ES-I3 (cell line): ENCODE measurements around the gene KDR.

Source experiments
- H3K36me3 ChIP-seq: 2 replicates; pipeline ENCODE4 v1.6.1; 2013; ENCODE audit warnings: mild to moderate bottlenecking, low read length, control low read depth, moderate library complexity; ENCODE audit not compliant: insufficient read depth
- H3K4me1 ChIP-seq: 2 replicates; pipeline ENCODE4 v1.6.1; 2013; ENCODE audit warnings: mild to moderate bottlenecking, control low read depth, low read length; ENCODE audit not compliant: insufficient read depth
- H3K9ac ChIP-seq: 2 replicates; pipeline ENCODE4 v1.6.1; 2013; ENCODE audit warnings: low read depth, mild to moderate bottlenecking, low read length, moderate library complexity
- H3K9me3 ChIP-seq: 2 replicates; pipeline ENCODE4 v1.6.1; 2013; ENCODE audit warnings: mild to moderate bottlenecking, low read length, moderate library complexity; ENCODE audit not compliant: control insufficient read depth, insufficient read depth

Gene KDR

DNA sequence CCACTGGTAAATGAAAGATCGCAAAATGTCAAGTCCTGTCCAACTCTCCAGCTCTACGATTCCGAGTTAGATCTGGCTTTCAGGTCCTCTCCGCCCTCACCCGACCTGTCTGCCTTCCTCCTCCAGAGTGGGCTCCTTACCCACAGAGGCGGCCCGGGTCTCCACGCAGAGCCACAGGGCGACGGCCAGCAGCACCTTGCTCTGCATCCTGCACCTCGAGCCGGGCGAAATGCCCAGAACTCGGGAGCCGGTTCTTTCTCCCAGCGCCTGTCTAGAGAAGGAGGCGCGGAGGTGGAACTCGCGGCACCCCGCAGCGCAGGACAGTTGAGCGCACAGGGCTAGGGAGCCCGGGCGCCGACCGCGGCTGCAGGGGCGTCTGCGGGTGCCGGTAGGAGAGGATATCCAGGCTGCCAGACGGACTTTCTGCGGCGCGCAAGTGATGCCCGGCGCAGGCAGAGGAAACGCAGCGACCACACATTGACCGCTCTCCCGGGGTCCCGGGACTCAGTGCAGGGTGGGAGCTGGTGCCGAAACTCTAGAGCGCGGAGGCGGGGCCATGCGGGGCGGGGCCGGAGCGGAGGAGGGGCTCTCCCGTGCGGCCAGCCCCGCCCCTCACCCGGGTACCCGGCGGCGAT is at the start of gene KDR:
TSS of gene KDR (minus strand) at position 509 of the 635 bp plus-strand sequence. CDS start at position 207, 302 bp downstream.
- H3K9me3 ChIP-seq: no peaks in the 10 kb centered on the region
- no peaks in the 10 kb centered on the region; the same call in 1 of the 2 replicates for H3K4me1 ChIP-seq
- H3K36me3 ChIP-seq: 0 out of 2 replicates have a peak, but pooled peaks cover 2% of the 10 kb centered on the region
- peak within 1 kb of the TSS; percentile 81 for H3K9ac ChIP-seq

DNA sequence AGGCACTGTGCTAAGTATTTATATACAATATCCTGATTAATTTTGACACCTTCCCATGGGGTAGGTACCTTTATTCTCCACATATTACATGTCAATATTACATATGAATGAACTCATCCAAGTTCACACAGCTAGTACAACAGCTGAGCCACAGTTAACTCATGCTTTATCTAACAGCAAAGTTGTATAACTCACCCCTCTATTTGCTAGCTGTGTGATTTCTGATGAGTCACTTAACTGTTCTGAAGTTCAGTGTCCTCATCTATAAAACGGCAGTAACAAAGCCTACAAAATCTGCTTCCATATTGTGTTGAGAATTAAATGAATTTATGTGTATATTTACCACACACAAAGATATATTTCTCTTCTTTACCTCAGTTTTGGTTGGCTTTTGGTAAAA is 48.2 kb upstream of the KDR start:
- Histone ChIP-seq H3K4me1 (peaks cover 27% of the 10 kb centered on the region), H3K9ac (no peak overlapping the region), H3K36me3 (no peaks in the 10 kb centered on the region)

GRCh38 chr4:55172694-55173287 is 47.4 kb upstream of the KDR start:
- no peaks in the 10 kb centered on the region for H3K36me3 ChIP-seq
- no peak overlapping the region for H3K9ac ChIP-seq
- peaks cover 27% of the 10 kb centered on the region for H3K4me1 ChIP-seq
- 0 out of 2 replicates have a peak, but pooled peaks cover 2% of the 10 kb centered on the region for H3K9me3 ChIP-seq

More for the DNA sequence above, 48.2 kb upstream of the KDR start:
- H3K9me3 ChIP-seq: 0 out of 2 replicates have a peak, but pooled peaks cover 3% of the 10 kb centered on the region

GRCh38 chr4:55170462-55170861 is 45.1 kb upstream of the KDR start:
- H3K36me3 ChIP-seq: no peaks in the 10 kb centered on the region
- H3K9me3 ChIP-seq: no peaks in the 10 kb centered on the region
- peaks cover 17% of the 10 kb centered on the region for H3K4me1 ChIP-seq
- H3K9ac ChIP-seq: no peak overlapping the region

DNA sequence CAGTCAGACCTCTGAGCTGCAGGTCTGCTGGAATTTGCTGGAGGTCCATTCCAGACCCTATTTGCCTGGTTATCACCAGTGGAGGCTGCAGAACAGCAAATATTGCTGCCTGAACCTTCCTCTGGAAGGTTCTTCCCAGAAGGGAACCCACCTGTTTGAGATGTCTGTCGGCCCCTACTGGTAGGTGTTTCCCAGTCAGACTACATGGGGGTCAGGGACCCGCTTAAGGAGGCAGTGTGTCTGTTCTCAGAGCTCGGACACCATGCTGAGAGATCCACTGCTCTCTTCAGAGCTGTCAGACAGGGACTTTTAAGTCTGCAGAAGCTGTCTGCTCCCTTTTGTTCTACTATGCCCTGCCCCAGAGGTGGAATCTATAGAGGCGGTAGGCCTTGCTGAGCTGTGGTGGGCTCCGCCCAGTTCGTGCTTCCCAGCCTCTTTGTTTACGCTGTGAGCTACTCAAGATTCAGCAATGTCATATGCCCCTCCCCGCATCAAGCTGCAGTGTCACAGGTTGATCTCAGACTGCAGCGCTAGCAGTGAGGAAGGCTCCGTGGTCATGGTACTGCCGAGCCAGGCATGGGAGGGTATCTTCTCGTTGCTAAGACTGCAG is 44.1 kb upstream of the KDR start:
- no peaks in the 10 kb centered on the region for H3K36me3 ChIP-seq
- no peaks in the 10 kb centered on the region for H3K9me3 ChIP-seq
- no peak overlapping the region; the same call in 1 of the 2 replicates for H3K9ac ChIP-seq
- H3K4me1 ChIP-seq: peaks cover 15% of the 10 kb centered on the region

GRCh38 chr4:55162396-55162795 is 37.0 kb upstream of the KDR start:
- Histone ChIP-seq H3K9me3 (no peaks in the 10 kb centered on the region), H3K36me3 (no peaks in the 10 kb centered on the region), H3K4me1 (no peaks in the 10 kb centered on the region), H3K9ac (no peak overlapping the region)

- Histone ChIP-seq H3K9me3 (no peaks in the 10 kb centered on the region), H3K9ac (no peak overlapping the region), H3K36me3 (no peaks in the 10 kb centered on the region), H3K4me1 (no peaks in the 10 kb centered on the region)
Measured at GRCh38 chr4:55161739-55162138, 36.3 kb upstream of the KDR start.

DNA sequence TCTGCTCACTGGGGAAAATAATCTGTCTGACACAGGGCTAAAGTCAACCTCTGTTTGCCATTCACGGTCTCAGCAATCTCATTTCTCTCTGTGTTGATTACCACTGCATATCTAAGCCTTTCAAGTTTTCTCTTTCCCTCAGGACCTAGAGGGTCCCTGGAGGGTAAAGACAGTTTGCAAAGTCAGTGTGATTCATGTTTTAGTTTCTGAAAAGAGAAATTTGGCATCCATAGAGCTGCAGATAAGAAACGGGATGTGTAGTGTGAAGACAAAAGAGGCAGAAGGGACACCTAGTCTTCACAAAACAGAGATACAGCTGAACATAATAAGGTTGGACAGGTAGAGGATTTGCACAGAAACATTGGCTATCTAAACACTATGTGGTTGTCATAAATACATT is 34.5 kb upstream of the KDR start:
- H3K4me1 ChIP-seq: no peaks in the 10 kb centered on the region
- H3K9me3 ChIP-seq: no peaks in the 10 kb centered on the region
- no peak overlapping the region for H3K9ac ChIP-seq
- no peaks in the 10 kb centered on the region for H3K36me3 ChIP-seq

DNA sequence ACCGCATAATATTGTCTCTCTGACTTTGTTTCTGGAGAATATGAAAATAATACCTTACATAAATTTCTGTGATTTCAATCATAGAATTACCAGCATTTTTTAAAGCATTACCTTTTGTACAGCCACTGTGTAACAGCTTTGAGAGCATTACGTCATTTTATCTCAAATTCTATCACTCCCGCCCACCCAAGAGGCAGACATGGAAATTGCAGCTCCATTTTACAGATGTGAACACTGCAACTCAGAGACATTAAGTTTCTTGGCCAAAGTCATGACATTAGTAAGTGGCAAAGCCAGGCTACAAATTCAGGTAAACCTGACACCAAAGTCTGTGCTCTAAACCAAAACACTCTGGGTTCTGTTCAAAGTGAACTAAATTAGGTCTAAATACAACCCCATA is 33.6 kb upstream of the KDR start:
- Histone ChIP-seq H3K9ac (no peak overlapping the region), H3K36me3 (no peaks in the 10 kb centered on the region), H3K4me1 (no peaks in the 10 kb centered on the region), H3K9me3 (no peaks in the 10 kb centered on the region)

DNA sequence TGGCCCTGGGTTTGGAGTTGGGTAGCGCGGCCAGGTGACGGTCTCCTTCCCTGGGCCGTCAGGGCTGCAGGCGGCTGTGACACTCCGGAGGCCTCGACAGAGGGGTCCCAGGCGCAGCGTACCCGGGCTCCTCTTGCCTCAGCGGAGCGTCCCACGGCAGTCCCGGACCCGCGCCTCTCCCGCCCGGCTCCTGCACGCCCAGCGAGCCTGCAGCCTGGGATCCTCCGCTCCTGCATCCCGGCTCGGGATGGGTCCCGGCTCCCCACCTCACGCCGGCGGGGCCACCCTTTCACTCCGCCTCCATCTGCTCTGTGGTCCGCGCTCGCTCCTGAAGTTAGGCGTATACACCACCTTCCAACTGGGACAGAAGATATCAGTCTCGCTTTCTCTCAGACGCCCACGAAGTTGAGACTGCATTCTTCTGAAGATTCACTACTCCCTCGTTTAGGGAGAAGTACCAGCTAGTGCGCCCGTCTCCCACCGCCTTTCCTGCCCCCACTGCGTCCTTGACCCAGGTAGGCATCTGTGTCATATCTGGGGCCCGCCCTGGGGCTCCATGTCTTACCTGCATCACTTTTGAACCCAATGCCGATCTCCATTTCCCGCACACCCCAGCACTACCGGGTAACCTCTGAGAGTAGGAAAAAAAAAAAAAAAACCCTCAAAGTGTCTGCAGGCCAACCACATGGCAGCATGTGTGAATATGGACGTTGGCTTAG is 32.3 kb upstream of the KDR start:
- Histone ChIP-seq H3K9me3 (no peaks in the 10 kb centered on the region), H3K36me3 (no peaks in the 10 kb centered on the region), H3K9ac (no peak overlapping the region), H3K4me1 (no peaks in the 10 kb centered on the region)

GRCh38 chr4:55154933-55155332 is 29.5 kb upstream of the KDR start:
- Histone ChIP-seq H3K4me1 (no peaks in the 10 kb centered on the region), H3K36me3 (no peaks in the 10 kb centered on the region), H3K9ac (no peak overlapping the region), H3K9me3 (no peaks in the 10 kb centered on the region)

GRCh38 chr4:55154290-55154880 is 29.0 kb upstream of the KDR start:
- Histone ChIP-seq H3K36me3 (no peaks in the 10 kb centered on the region), H3K4me1 (no peaks in the 10 kb centered on the region), H3K9me3 (no peaks in the 10 kb centered on the region), H3K9ac (no peak overlapping the region)

DNA sequence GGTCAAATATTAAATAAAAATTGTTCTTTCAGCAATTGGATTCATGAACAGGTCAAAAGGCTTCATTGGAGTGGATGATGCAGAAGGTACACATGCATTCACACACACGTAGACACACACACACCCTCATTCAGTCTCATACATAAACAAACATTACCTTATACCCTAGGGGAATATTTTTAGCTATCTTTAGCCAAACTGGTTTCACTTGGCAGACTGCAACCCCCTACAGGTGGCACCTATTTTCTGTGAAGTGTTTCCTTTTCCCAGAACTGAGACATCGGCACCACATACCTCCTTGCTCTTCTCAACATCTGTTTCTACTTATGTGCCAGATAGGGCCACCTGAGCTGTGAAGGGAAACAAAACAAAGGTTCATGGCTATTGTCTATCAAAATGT is 18.5 kb upstream of the KDR start:
- H3K36me3 ChIP-seq: no peaks in the 10 kb centered on the region
- no peaks in the 10 kb centered on the region for H3K4me1 ChIP-seq
- H3K9me3 ChIP-seq: no peaks in the 10 kb centered on the region
- H3K9ac ChIP-seq: no peak overlapping the region

DNA sequence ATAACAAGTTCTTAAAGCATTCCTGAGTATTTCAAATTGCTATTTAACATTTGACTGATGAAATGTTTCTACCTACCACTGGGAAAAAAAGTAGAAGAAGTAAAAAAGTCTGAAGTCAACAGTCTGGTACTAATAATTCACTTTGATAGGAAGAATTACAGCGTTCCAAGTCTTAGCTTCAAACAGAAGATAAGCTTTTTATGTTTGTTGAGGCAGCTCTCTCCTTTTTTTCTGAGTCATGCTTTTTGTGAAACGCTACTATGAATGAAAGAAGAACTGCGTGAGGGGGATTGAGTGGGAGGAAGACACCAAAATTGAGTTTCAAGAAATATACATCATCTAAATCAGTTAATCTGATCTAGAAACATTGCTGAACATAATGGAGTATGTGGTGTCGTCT is 13.0 kb upstream of the KDR start:
- no peak overlapping the region for H3K9ac ChIP-seq
- H3K9me3 ChIP-seq: no peaks in the 10 kb centered on the region
- peaks cover 5% of the 10 kb centered on the region; the same call in 1 of the 2 replicates for H3K4me1 ChIP-seq
- no peaks in the 10 kb centered on the region for H3K36me3 ChIP-seq
